Hematopoietic multipotent progenitor cell treated with erythropoietin and hydrocortisone succinate and interleukin-3 and kit ligand, for 4 days (in vitro differentiated cells): ENCODE results near the gene KASH5.
A peak's percentile ranks its signal among the peaks of the same experiment; 100 is the strongest.

Experiments
- DNase-seq: peaks from one replicate; pipeline ENCODE4 v3.0.0-alpha.2; 2015

KASH5 gene

DNA sequence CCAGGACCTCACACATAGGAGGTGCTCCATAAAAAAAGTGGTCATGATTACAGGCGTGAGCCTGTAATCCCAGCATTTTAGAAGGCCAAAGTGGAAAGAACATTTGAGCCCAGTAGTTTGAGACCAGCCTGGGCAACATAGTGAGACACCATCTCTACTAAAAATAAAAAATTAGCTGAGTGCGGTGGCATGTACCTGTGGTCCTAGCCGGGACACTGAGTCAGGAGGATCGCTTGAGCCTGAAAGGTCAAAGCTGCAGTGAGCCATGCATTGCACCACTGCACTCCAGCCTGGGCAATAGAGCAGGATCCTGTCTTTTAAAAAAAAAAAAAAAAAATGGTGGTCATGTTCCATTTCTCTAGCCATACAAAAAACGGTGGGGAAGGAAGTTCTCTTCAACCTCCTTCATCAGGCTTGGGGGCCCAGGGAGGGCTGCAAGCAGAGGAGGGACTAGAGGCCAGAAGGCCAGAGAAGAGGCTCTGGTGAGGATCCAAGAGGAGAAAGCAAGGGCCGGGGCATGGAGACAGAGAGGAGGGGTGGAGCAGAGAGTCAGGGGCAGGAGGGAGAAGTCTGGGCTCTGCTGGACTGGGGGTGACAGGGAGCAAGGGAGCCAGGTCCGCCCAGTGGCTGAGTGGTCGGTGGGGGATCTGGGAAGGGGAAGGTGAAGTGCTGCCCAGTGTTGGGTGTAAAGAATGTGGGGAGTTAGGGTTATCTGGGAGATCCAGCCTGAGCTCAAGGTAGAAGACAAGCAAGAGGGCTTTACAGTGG lies 8.9 kb downstream of the KASH5 start:
- DNase-seq = no peak

DNA sequence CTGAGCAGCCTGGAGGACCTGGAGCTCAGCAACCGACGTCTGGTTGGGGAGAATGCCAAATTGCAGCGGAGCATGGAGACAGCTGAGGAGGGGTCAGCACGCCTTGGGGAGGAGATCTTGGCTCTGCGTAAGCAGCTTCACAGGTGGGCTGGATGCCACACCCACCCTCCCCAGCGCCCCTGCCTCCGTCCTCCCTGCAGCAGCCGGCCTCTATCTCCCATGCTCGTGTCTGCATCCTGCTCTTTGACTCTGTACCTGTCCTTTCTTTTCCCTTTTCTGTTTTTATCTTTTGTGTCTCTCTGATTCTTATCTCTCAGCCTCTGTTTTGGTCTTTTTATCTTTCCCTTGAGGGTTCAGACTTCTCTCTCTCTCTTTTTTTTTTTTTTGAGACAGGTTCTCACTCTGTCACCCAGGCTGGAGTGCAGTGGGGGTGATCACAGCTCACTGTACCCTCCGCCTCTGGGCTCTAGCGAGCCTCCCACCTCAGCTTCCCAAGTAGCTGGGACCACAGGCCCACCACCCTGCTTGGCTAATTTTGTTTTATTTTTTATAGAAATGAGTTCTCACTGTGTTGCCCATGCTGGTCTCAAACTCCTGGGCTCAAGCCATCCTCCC lies 10.1 kb downstream of the KASH5 start:
- no peak for DNase-seq

DNA sequence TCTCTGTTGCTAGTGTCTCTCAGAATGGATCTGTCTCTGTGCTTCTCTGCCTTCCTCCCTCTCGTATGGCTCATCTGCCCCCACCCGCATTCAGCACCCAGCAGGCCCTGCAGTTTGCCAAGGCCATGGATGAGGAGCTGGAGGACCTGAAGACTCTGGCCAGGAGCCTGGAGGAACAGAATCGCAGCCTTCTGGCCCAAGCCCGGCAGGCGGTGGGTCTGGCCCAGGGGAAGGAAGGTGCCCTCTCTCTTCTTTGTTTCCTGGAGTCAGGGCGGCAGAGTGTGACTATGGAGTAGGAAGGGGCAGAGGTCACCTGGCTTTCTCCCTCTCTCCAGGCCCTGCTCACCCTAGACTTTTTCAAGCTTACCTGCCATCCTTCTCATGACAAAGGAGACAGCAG lies 10.9 kb downstream of the KASH5 start:
- no peak for DNase-seq

DNA sequence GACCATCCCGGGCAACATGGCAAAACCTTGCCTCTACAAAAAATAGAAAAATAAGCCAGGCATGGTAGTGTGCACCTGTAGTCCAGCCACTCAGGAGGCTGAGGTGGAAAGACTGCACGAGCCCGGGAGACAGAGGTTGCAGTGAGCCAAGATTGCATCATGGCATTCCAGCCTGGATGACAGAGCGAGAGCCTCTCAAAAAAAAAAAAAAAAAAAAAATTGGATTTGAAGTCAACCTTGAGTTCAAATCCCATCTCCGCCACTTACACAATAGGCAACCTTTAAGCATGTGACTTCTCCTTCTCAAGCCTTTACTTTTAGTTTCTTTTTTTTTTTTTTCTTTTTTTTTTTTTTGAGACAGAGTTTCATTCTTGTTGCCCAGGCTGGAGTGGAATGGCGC lies 12.0 kb downstream of the KASH5 start:
- DNase-seq = no peak

DNA sequence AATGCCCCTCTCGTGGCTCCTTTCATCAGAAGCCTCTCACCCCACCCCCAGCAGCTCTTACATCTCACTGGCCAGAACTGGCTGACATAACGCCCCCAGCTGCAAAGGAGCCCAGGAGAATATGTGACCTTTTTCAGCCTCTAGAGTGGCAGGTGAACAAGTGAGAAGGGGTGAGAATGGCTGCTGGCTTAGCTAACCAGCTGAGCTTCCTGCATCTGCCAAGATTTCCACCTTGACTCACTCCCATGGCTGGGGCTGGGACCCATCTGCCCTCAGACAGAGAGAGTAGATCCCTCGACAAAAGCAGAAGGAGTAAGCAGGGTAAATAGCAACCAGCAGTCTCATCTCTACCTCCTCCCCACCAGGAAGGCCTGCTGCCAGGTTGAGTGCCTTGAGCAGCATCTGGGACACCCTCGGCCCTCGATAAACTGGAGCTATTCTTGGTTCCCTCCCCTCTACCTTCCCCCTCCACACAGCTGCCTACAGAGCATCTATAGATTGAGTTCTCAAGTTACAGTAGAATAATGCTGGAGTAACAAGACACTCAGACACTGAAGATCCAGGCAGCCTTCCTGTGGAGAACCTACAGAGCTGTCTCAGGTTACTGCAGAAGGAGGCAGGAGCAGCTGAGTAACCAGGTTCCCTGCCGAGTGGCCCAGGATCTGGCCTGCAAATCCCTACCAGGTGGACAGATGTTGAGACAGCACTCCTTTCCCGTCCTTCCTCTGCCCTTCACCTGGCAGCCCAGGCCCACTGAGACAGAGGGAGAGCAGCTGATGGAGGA lies 15.5 kb downstream of the KASH5 start:
- DNase-seq = no peak

DNA sequence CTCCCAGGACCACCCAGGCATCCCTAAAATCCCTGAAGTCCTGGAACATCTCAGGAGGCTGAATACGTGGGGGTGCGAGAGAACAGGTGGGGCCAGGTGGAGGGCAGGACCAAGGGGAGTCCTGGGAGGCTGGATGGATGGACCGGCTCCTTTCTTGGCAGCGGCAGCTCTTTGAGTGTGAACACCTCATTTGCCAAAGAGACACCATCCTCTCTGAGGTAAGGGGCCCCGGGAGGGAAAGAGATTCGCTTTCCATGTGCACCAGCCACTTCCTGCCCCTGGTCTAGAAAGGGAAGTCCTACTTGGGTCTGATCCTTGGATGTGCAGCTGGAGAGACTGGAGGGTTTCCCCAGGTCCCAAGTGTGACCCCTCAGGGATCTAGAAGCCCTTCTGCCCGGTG lies 19.0 kb downstream of the KASH5 start:
- DNase-seq = no peak

DNA sequence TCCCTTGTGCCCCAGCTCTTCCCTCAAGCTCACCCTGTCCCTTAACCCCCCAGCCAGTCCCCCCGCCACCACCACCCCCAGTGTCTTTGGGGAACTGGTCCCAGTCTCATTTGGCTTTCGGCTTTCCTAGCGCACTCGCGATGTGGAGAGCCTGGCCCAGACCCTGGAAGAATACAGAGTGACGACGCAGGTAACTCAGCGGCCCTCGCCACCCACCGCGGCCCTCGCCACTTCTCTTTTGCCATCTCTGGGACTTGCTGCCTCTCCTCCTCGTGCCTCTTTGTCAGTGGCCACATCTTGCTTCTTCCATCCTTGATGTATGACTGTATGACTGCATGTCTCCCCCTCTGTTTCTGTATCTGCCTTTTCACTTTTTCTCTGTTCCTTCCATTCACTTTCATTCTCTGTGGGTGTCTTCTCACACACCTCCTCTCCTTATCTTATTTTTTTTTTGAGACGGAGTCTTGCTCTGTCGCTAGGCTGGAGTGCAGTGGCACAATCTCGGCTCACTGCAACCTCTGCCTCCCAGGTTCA lies 19.5 kb downstream of the KASH5 start:
- no peak for DNase-seq

DNA sequence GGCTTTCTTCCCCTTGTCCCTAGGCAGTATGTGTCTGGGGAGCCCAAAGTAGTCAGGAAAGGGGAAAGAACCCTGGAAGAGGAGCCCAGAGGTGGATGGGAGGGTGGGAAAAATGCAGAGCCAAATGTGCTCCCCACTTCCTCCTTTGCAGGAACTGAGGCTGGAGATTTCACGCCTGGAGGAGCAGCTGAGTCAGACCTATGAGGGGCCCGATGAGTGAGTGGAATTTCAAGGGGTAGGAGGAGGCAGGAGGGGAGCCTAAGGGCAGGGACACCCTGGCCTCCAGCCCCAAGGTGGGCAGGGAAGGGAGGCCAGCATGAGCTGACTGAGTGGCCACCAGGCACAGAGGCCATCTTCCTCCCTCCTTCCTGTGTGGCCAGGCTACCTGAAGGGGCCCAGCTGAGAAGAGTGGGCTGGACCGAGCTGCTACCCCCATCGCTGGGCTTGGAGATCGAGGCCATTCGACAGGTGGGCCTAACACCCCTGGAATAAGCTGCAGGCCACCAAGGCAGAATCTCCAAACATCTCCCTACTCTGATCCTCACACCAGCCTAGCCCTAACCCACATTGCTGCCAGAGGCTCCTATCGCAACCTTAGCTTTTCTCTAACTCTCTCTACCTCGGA lies 20.9 kb downstream of the KASH5 start:
- DNase-seq = no peak

DNA sequence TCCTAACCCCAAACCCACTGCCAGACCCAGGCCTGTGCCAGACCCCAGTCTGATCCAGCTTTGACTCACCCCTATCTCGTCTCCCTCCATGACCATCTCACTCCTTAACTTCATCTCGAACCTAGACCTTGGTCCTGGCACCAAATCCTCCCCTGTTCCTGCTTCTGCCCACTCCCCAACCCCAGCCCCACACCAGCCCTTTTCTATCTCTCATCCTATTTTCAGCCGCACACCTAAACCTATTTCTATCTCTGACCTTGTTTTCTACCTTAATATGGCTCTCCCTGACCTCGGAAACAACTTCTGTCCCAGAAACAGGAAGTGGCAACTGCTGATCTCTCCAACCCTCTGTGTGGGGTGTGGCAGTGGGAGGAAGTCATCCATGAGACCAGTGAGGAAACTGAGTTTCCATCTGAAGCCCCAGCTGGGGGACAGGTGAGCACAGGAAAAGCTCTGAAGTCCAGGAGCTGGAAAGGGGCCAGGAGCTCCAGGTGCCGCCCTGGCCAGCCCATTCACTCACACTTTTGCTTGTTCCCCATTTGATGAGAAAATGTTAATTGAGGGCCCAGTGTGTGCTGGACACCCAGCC lies 21.5 kb downstream of the KASH5 start:
- peak; percentile 74 for DNase-seq

DNA sequence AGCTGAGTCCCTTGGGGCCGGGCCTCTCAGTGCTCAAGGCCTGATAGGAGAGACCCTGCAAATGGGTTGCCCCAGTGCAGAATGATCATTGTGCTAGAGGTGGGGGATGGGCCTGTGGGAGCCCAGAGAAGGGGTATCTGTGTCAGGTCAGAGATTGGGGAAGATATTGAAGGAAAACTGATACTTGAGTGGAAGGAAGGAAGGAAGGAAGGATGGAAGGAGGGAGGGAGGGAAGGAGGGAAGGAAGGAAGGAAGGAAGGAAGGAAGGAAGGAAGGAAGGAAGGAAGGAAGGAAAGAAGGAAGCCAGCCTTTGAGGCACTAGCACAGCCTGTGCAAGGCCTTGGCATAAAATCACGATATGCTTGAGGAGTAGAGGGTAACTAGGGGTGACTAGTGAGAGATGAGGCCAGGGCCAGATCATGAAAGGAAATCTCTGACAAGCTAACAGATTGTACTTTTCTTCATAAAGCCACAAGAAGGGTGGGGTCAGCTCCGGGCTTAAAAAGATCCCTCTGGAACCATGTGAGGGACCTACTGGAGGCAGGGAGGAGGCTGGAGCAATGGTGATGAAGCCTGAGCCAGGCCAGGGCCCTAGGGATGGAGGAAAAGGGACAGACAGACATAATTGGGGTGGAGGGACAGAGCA lies 23.8 kb downstream of the KASH5 start:
- DNase-seq = no peak

DNA sequence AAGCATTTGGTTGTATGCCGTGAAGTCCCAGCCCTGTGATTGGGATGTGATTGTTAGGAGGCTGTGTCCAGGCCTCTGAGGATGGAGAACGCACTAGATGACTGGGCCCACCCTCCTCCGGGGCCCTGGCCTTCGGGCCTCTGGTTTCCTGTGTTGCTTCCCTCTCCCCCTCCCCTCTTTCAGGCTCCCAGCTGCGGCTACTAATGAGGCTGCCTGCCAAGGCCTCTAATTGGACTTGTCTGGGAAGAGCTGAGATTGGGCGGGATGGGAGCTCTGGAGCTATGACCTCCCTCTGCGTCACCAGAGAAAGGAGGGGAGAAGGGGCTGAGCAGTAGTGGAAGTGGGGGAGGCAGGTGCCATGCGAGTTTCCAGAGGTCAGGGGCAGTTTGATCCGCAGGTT lies 25.3 kb downstream of the KASH5 start:
- no peak for DNase-seq

DNA sequence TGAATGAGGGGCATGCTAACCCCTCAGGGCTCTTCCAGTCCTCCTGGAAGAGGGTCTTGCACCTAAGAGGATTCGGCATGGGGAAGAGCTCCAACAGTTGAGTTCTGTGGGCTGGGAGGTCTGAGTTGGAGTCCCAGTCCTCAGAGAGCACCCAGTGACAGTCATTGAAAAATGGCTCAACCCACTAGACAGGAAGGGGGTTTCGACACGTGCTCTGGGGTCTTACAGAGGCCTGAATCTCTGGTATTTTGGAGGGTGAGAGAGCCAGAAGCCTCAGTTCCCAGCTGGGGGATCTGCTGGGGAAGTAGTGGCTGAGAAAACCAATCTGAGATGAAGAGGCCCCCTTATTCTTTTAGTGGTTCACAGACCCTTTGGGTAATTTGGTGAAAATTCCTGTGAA lies 26.2 kb downstream of the KASH5 start:
- no peak for DNase-seq

DNA sequence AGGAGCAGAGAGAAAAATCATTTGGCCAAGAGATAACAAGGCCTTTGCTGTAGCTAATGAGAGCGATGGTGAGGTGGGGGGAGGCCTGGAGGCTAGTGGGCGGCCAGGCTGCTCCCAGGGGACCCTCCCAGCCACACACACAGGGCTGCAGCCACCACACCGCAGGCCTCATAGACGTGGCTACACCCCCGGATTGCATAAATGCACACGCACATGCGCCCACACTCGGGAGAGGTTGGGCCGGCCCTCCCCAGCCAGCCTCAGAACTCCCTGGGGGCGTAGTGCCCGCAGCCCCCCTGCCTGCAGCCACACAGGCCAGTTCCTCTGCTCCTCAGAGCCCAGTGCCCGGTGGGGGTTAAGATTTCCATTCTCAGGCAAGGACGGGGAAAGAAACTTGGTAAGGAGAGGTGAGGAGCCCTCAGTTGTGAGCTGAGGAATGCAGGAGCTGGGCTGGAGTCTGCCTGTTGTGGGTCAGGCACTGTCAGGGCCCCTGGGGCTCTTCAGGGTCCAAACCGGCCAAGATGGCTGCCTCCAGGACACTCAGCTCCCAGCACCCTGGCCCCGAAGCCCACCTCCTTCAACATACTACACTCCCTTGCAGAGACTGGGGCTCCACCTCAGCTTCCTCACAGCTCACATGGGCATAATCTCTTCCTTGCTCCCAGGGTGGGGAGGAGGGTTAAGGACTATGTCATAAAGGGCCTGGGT lies 27.2 kb downstream of the KASH5 start:
- no peak for DNase-seq

DNA sequence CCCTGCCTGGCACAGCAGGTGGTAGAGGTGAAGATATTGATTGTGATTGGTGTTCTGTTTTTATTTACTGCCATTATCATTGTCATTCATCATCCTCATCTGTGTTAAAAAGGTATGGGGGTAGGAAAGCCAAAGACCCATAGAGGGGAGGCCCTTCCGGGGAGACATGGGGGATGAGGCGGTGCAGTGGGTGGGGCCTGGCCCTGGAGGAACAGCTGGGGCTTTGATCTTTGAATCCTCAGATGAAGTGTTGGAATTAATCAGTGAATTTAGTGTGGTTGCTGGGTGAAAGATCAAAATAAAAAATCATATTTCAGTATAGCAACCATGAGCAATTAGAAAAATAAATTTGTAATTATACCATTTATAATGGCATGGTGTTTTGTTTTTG lies 27.8 kb downstream of the KASH5 start:
- DNase-seq = no peak

DNA sequence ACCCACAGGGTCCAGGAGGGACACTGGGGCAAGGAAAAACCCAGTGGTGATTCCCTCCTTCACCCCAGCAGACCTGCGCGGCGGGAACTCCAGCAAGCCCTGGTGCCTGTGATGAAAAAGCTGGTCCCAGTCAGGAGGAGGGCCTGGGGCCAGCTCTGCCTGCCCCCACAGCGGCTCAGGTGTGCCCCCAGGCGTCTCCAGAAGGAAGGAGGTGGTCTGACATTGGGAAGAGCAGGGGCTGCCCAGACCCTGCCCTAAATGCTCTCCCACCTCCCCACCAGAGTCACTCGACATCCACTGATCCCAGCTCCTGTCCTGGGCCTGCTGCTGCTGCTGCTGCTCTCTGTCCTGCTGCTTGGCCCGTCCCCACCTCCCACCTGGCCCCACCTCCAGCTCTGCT lies 29.0 kb downstream of the KASH5 start:
- no peak for DNase-seq

DNA sequence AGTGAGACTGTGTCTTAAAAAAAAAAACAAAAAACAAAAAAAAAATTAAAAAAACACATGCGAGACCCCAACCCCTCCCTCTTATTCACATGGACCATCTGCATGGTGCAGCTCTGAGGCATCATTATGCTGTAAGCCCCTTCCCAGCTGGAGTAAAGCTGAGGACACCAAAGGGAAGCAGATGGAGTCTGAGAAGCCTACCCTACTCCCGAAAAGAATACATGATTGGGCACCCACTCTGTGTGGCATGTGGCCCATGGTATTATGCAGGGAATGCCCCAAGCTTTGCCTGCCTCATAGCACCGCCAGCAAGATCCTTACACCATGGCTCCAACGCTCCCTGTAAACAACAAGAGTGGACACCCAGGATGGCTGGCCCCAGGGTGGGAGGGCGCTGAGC lies 30.5 kb downstream of the KASH5 start:
- DNase-seq = no peak

DNA sequence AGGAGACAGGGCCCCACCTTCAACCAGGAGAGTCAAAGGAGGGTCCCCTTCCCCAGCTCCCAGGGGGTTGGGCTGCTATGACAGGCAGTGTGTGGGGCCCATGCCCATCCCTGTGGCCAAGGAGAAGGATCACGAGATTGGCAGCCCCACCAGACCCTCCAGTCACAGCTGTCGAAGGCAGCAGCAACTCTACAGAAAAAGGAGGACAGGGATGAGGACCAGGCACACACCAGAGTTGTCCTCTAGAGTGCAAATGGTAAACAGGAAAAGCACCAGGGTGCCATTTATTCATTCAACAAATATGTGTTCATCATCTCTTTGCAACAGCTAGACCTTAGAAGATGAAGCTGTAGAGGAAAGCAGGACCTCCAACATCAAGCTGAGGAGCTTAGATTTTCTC lies 31.1 kb downstream of the KASH5 start:
- DNase-seq = no peak

DNA sequence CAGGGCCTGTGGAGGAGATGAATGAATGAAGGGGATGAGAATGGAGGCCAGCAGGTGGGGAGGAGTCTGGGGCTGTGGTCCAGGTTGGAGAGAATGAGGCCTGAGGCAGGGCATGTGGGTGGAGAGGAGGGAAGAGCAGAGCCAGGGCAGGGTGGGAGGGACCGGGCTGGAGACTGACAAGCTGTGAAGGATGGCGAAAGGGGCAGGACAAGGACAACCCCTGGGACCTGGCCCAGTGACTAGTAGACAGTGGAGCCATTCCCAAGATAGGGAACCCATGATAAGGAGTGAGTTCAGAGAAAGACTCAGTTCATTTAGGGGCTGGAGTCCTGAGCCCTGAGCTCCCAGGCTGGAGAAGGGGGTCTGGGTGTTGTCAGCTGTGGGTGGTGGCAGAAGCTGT lies 32.2 kb downstream of the KASH5 start:
- no peak for DNase-seq

DNA sequence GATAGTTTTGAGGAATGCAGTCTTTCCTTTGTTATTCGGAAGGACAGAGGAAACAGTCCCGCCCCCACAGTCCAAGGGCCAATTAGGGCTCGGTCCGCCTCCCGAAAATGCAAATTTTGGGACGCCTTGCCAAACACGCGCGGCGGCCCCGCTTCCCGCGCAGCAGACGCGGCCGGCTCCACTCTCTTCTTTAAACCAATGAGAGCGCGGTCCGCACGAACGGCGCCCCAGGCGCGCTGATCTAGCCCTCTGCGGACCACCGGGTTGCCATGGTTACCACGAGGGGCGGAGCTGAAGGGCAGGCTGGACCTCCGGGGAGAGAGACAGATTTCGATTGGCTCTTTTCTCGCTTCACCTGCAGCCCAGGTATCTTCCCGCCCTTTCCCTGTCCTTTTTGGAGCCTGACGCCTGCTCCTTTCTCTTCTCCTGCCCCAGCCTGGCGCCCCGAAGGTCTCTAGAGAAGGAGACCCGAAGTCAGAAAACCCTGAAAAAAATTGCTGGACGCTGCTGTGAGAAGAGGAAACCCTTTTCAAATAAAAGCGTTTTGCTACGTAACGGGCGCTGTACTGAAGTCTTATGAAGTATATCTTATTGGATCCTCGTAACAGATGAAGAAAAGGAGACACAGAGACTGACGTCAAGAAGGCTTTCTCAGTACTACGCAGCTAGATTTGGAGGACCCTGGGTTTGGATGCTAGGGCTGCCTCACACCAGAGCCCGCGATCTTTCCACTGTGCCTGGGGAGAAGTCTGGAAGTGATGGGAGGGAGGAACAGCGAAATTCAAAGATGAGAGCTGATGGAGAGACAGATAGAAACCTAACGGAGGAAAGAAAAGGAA lies 33.2 kb downstream of the KASH5 start:
- DNase-seq = peak; percentile 83

DNA sequence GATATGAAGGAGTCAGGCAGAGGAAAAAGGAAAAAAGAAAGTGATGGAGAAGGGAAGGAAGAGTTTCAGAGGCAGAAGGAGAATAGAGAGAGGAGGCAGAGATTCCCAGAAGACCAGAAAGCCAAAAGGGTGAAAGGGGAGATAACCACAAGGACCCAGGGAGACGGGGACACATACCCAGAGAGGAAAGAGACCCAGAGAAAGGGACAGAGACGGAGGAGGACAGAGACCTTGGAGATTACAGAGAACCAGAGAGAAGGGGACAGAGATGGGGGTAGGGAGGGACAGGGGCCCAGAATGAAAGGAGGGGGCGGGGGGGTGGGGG lies 33.8 kb downstream of the KASH5 start:
- DNase-seq = no peak
